Left lung (tissue), 10 donors: ENCODE measurements around the gene GTPBP8. TPM values are rescaled to one million over a fixed set of nuclear protein-coding genes. Genes with fewer than 3 reads are reported as not detected.

ENCODE experiments used
- ATAC-seq: fragments of 200-7000 bp; cut with Tn5 transposase; one replicate; pipeline ENCODE4 v1.9.1; 2020; ENCODE audit warnings: moderate library complexity
- DNase-seq, 4 donors: peaks; one replicate each; pipeline ENCODE4 v3.0.0-alpha.2; 2013 to 2020
- H3K27ac ChIP-seq, 2 donors: fragments of 200-600 bp; sonication (generic) in 1 of 2; one replicate each; pipeline versions ENCODE4 v1.5.0 to v1.8.0; 2020 to 2021
- H3K27me3 ChIP-seq, 2 donors: fragments of 200-600 bp; sonication (generic) in 1 of 2; one replicate each; pipeline versions ENCODE4 v1.5.0 to v1.8.0; 2020 to 2021
- H3K36me3 ChIP-seq, 2 donors: fragments of 200-600 bp; sonication (generic) in 1 of 2; one replicate each; pipeline versions ENCODE4 v1.5.0 to v1.8.0; 2020 to 2021
- H3K4me1 ChIP-seq, 2 donors: fragments of 200-600 bp; one replicate each; pipeline ENCODE4 v1.8.0; 2021
- H3K4me3 ChIP-seq, 2 donors: fragments of 200-600 bp; sonication (generic) in 1 of 2; one replicate each; pipeline versions ENCODE4 v1.5.0 to v1.8.0; 2020 to 2021; ENCODE audit warnings: mild to moderate bottlenecking in 1 of 2
- H3K9me3 ChIP-seq, 2 donors: fragments of 200-600 bp; sonication (generic) in 1 of 2; one replicate each; pipeline versions ENCODE4 v1.5.0 to v1.8.0; 2020 to 2021
- intact Hi-C, 2 donors: fragments of 100-400 bp; cut with DNase I; formaldehyde crosslinking; loops; one replicate each; pipeline versions ENCODE4 v1.11.2 to v1.14.2; 2022
- polyA plus RNA-seq, 6 donors: library from polyadenylated mRNA; unstranded; fragments of 120-200 nt; gene quantifications; one replicate each; pipeline ENCODE4 v1.2.1, GENCODE V29; 2013; ENCODE audit not compliant: insufficient read length in 6 of 6
- total RNA-seq, 2 donors: library from RNA; stranded (reverse); fragmentation: NEBNext Ultra II Directional; extraction: Animal tissue kit (Norgen Biotek cat#: 25700); gene quantifications; one replicate each; pipeline ENCODE4 v1.2.1, GENCODE V29; 2021
- TF ChIP-seq, protein P1 (sequence below), 2 donors: fragments of 200-600 bp; sonication (generic) in 1 of 2; IDR thresholded peaks; one replicate each; pipeline versions ENCODE4 v1.5.0 to v1.8.0; 2021; ENCODE audit warnings: antibody characterized with exemption in 2 of 2
- donor health status: DM: no; HTN: yes; CAD: no.
- donor health status: DM: no; HTN: no; CAD: no.

GTPBP8 gene
- total and polyA plus RNA-seq, 8 donors: 14.7 to 24.3 (median 21.0) TPM

DNA sequence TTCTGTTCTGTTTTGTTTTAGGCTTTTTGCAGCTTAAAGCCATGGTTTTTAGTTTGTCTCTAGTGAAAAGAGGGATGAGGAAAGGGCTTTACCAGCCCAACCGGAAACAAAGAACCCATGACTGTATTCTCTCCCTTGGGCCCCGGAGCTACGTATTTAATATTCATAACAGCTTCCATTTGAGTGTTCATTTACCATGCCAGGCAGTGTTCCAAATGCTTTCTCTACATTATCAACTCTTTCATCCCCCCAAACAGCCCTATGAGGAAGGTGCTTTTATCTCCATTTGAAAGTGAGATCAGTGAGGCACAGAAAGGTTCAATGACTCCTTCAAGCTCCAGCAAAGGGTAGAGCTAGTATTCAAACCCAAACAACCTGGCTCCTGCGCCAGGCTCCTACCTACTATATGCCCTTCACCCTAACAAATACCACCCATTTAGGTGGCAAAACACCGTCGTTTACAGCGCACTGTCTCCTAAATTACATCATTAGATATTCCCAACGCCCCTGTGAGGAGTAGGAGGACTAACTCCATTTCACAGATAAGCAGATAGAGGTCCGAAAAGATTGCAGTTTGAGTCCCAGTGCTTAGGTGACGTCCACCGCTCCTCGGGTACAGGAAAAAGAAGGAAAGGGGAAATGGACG lies 27.9 kb downstream of the GTPBP8 start:
- TF ChIP-seq, protein P1, sequence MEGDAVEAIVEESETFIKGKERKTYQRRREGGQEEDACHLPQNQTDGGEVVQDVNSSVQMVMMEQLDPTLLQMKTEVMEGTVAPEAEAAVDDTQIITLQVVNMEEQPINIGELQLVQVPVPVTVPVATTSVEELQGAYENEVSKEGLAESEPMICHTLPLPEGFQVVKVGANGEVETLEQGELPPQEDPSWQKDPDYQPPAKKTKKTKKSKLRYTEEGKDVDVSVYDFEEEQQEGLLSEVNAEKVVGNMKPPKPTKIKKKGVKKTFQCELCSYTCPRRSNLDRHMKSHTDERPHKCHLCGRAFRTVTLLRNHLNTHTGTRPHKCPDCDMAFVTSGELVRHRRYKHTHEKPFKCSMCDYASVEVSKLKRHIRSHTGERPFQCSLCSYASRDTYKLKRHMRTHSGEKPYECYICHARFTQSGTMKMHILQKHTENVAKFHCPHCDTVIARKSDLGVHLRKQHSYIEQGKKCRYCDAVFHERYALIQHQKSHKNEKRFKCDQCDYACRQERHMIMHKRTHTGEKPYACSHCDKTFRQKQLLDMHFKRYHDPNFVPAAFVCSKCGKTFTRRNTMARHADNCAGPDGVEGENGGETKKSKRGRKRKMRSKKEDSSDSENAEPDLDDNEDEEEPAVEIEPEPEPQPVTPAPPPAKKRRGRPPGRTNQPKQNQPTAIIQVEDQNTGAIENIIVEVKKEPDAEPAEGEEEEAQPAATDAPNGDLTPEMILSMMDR (IDR thresholded peaks at IDR 0.05): no peak

DNA sequence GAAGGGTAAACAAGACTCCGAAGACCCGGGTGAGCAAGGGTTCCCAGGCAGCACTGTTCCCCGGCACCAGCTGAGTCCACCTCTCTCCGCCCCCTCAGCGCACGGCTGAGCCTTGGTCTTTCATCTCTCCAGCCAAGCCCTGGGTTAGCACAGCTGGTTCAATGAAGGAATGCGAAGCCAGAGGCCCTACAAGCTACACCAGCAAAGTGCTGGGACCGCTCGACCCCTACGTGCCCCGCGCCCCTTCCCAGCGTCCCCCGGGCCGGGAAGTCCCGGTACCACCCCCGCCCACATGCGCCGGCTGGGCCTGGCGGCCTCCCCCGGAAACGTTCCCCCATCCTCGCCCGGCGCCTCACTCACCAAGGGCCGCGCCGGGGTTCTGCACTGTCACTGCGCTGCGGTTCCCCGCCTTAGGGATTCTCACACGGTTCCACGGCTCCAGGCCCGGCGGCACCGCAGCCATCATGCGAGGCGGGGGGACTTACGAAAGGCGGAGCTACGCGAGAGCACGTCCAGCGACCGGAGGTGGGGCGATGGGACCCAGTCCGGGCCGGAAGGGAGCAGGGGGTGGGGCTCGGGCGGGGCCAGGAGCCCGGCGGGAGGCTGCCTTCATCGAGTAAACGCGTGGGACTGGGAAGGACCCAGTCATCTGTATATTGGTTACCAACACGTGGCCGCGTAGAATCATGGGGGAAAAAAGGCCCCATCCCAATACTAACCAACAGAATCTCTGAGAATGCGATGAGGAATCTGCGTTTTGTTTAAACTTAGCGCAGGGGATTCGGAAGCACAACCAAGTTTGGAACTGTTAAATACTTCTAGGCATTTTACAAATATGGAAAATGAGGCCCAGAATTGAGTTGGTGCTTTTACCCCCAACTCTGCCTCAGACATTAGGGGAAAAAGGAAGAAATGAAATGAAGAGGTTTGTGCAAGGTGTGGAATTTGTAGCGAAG lies 28.7 kb downstream of the GTPBP8 start:
- H3K4me1 ChIP-seq: peaks cover 3 to 24% of the 10 kb centered on the region in 2 donors

More for the DNA sequence above, 27.9 kb downstream of the GTPBP8 start:
- peak overlapping the region; percentile 86 to 88 for H3K27ac ChIP-seq
- peaks cover 3 to 24% of the 10 kb centered on the region in 2 donors for H3K4me1 ChIP-seq
- ATAC-seq: peak; percentile 4
- DNase-seq: peak in 2 of 4 donors; percentile 21 to 30
- H3K36me3 ChIP-seq: peaks cover 0 to 31% of the 10 kb centered on the region in 2 donors
- intact Hi-C loops: no loop called here
- peak overlapping the region; percentile 72 to 90 for H3K4me3 ChIP-seq
- no peaks in the 10 kb centered on the region for H3K9me3 ChIP-seq
- H3K27me3 ChIP-seq: no peaks in the 10 kb centered on the region

DNA sequence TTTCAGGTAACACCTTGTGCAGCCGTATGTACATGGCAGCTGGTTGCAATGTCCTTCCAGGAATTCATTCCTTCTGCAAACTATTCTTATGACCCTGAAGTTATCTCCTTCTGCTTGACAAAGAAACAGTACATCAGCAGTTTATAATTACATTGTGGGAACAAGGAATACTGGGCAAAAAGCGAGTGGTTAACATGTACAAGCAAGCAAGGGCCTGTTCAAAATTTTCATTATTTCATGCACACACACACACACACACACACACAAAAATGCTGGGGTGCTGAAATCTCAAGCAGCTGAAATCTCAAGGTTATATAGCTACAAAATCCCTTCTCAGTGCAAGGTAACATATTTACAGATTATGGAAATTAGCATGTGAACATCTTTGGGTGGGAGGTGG lies 30.7 kb downstream of the GTPBP8 start:
- Histone ChIP-seq H3K27me3 (no peaks in the 10 kb centered on the region), H3K27ac (no peak overlapping the region), H3K4me1 (peaks cover 3 to 24% of the 10 kb centered on the region in 2 donors), H3K4me3 (no peak overlapping the region), H3K36me3 (peaks cover 0 to 8% of the 10 kb centered on the region in 2 donors), H3K9me3 (no peaks in the 10 kb centered on the region)
- intact Hi-C loops: no loop called here
- ATAC-seq (no peak), DNase-seq (no peak)
- TF ChIP-seq, protein P1 (IDR thresholded peaks at IDR 0.05): no peak

More for the DNA sequence above, 28.7 kb downstream of the GTPBP8 start:
- intact Hi-C loops: no loop called here
- TF ChIP-seq, protein P1 (IDR thresholded peaks at IDR 0.05): no peak
- Histone ChIP-seq H3K27me3 (no peaks in the 10 kb centered on the region), H3K36me3 (peaks cover 0 to 23% of the 10 kb centered on the region in 2 donors), H3K9me3 (no peaks in the 10 kb centered on the region), H3K27ac (peak overlapping the region; percentile 86 to 88), H3K4me3 (peak overlapping the region; percentile 72 to 90)
- DNase-seq (peak; percentile 88 to 96 (median 94)), ATAC-seq (peak; percentile 99)

DNA sequence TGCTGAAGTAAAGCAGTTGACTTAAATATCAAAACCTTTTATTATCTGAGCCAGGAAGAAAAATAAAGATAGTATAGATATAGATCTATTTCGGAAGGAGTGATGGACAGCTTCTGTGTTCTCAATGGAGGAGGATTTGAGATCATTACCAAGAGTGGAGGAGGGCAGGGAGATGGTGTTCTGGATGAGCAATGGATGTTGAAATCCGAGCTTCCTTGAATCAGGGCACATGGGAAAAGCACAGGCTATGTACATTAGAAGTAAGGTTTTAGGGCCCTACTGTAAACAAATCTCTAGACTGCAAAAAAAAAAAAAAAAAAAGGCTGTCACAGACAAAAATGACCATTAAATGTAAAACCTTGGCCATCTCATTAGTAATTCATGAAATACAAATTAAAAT lies 43.2 kb downstream of the GTPBP8 start:
- TF ChIP-seq, protein P1 (IDR thresholded peaks at IDR 0.05): no peak
- intact Hi-C loops: no loop called here
- H3K4me3 ChIP-seq: no peak overlapping the region
- no peak overlapping the region for H3K27ac ChIP-seq
- H3K36me3 ChIP-seq: no peaks in the 10 kb centered on the region
- DNase-seq (no peak), ATAC-seq (no peak)
- H3K4me1 ChIP-seq: no peaks in the 10 kb centered on the region
- no peaks in the 10 kb centered on the region for H3K9me3 ChIP-seq
- no peaks in the 10 kb centered on the region for H3K27me3 ChIP-seq
